Naive B cell (primary cell): ENCODE measurements around the gene HOMER2. TPM values are rescaled to one million over a fixed set of nuclear protein-coding genes. Genes with fewer than 3 reads are reported as not detected.

ENCODE experiments used
- ATAC-seq, 2 donors: fragments of 150-1000 bp; cut with Tn5 transposase; 2 replicates each; pipeline ENCODE4 v1.10.0; 2021; ENCODE audit warnings: low read depth in 2 of 2, mild to moderate bottlenecking in 2 of 2, moderate library complexity in 2 of 2
- DNase-seq: peaks from one replicate; pipeline ENCODE4 v3.0.0; 2022
- H3K27ac Mint-ChIP-seq, 6 donors: one replicate each; pipeline ENCODE4 v1.8.0; 2020 to 2022; ENCODE audit warnings: mild to moderate bottlenecking in 6 of 6, mixed read lengths in 6 of 6, moderate library complexity in 5 of 6, inconsistent platforms in 2 of 6
- H3K27me3 Mint-ChIP-seq, 3 donors: one replicate each; pipeline ENCODE4 v1.8.0; 2021 to 2022; ENCODE audit warnings: mixed read lengths in 3 of 3, mild to moderate bottlenecking in 1 of 3
- H3K36me3 Mint-ChIP-seq, 2 donors: one replicate each; pipeline ENCODE4 v1.8.0; 2020 to 2022; ENCODE audit warnings: mixed read lengths in 2 of 2, inconsistent platforms in 1 of 2, mild to moderate bottlenecking in 1 of 2
- H3K4me1 Mint-ChIP-seq, 3 donors: one replicate each; pipeline ENCODE4 v1.8.0; 2020 to 2022; ENCODE audit warnings: mixed read lengths in 3 of 3, inconsistent platforms in 1 of 3, mild to moderate bottlenecking in 1 of 3, moderate library complexity in 1 of 3
- H3K4me3 Mint-ChIP-seq, 8 donors: one replicate each; pipeline ENCODE4 v1.8.0; 2020 to 2022; ENCODE audit warnings: mild to moderate bottlenecking in 8 of 8, mixed read lengths in 8 of 8, moderate library complexity in 8 of 8, inconsistent platforms in 2 of 8
- H3K9me3 Mint-ChIP-seq, 7 donors: one replicate each; pipeline ENCODE4 v1.8.0; 2020 to 2022; ENCODE audit warnings: mixed read lengths in 7 of 7, mild to moderate bottlenecking in 5 of 7, inconsistent platforms in 2 of 7, moderate library complexity in 1 of 7
- polyA plus RNA-seq, 6 donors: library from polyadenylated mRNA; unstranded; fragments of 300-500 nt; fragmentation: Illumina TruSeq; gene quantifications; one replicate each; pipeline ENCODE4 v1.2.3, GENCODE V29; 2021; ENCODE audit warnings: low read depth in 6 of 6

The HOMER2 gene
- polyA plus RNA-seq, 6 donors from 2014 or later, result 3.0 to 11.6 (median 6.2) TPM

DNA sequence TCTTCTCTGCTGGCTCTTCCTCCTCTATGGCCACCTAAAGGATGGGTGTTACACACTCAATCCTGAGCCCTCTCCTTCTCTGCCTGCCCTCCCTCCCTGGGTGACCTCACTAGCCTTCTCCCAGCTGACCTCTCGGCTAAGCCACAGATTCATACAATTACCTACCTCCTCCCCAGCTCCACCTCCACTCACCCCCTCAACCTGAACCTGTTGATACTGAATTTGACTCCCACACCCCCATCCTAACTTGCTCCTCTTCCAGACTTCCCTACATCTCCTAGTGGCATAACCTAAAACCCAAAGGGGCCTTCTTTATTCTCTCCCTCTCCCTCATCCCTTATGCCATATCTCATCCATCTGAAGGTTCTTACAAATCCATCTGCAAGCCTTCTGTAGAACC, 17.1 kb downstream of the HOMER2 start:
- peaks cover 0 to 5% (median 2%) of the 10 kb centered on the region in 7 donors for H3K9me3 Mint-ChIP-seq
- DNase-seq, result no peak
- no peak overlapping the region for H3K4me3 Mint-ChIP-seq
- ATAC-seq, result no peak
- H3K27ac Mint-ChIP-seq, result peak overlapping the region in 1 of 6 donors; percentile 67
- peaks cover 14 to 18% (median 16%) of the 10 kb centered on the region in 3 donors for H3K4me1 Mint-ChIP-seq
- H3K27me3 Mint-ChIP-seq, result peaks cover 4 to 33% (median 21%) of the 10 kb centered on the region in 3 donors
- H3K36me3 Mint-ChIP-seq, result peaks cover 0 to 11% of the 10 kb centered on the region in 2 donors

DNA sequence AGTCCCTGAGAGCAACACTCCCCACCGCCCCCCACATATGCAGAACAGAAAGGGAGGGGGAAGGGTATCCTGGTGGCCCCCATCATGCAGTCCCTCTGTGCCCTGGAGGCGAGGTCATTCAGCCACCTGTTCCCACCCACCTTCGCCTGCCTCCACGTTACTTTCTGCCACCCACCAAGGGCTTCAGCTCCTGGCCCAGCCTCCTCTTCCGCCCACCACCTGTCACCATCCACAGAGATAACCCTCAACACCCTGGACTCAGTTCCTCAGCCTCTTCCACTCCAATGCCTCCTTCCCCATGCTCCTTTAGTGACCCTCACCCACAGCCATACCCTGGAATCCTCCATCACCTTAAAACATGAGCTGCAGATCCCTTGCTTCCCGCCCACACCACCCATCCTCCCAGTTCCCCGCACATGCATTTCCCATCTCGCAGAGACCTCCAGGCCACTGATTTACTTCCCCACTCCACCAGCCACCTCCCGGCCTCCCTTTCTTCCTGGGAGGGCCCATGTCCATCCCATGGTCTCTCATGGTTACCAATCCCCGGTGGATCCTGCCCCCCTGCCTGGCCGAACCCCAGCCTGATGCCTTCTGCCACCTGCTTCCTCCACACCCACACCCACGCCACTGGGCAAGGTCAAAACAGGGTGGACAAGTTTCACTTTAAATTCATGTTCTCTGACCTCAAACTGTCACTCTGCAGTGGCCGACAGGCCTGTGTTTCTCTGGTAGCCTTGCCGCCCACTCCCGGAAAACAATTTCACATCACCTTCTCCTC, 18.2 kb downstream of the HOMER2 start:
- no peak for ATAC-seq
- peaks cover 4 to 32% (median 21%) of the 10 kb centered on the region in 3 donors for H3K27me3 Mint-ChIP-seq
- no peak for DNase-seq

DNA sequence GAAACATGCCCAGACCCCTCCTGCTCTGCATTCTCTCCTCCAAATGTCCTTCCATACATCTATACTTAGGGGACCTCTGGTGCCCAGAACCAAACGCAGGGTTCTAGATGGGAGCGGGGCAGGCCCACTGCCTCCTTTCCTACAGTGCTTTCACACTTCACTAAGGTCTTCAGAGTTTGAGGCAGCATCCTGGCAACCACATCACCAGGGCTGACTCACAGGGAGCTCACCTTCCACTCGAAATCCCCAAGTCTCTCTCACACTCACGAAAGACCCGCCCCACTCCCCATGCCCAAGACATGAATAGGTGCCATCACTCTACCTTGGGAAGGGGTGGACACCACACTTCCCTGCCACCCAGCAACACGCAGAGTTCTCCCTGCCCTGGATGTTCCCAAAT, 18.9 kb downstream of the HOMER2 start:
- Mint-ChIP-seq H3K4me3 (no peak overlapping the region), H3K36me3 (peaks cover 0 to 5% of the 10 kb centered on the region in 2 donors), H3K9me3 (peaks cover 0 to 4% (median 0%) of the 10 kb centered on the region in 7 donors), H3K27ac (peak overlapping the region in 3 of 6 donors; percentile 1 to 49 (median 29)), H3K27me3 (peaks cover 0 to 25% (median 15%) of the 10 kb centered on the region in 3 donors), H3K4me1 (peaks cover 14 to 18% (median 16%) of the 10 kb centered on the region in 3 donors)
- DNase-seq (no peak), ATAC-seq (no peak)

More for the DNA sequence above, 18.2 kb downstream of the HOMER2 start:
- H3K4me3 Mint-ChIP-seq, result no peak overlapping the region
- peaks cover 14 to 18% (median 16%) of the 10 kb centered on the region in 3 donors for H3K4me1 Mint-ChIP-seq
- H3K9me3 Mint-ChIP-seq, result peaks cover 0 to 5% (median 2%) of the 10 kb centered on the region in 7 donors
- H3K27ac Mint-ChIP-seq, result peak overlapping the region in 3 of 6 donors; percentile 4 to 85 (median 49)
- H3K36me3 Mint-ChIP-seq, result peaks cover 0 to 11% of the 10 kb centered on the region in 2 donors

DNA sequence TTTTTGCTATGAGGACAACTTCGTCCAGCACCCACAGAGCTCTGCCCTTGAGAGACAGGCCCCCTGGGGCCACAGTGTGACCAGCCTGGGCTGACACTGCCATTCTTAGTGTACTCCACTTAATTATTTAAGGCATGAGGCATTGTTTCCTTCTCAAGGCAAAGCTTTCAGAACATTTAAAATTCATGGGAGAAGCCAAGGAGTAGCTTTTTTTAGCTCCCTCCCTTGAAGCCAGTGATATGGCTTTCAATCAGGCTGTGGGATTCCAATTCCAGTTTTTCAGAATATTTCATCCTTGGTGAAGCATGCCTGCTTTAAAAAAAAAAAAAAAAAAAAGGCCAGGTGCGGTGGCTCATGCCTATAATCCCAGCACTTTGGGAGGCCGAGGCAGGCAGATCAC, 21.3 kb downstream of the HOMER2 start:
- Mint-ChIP-seq H3K4me3 (no peak overlapping the region), H3K36me3 (no peaks in the 10 kb centered on the region), H3K9me3 (no peaks in the 10 kb centered on the region), H3K27ac (no peak overlapping the region), H3K4me1 (peaks cover 14 to 16% (median 14%) of the 10 kb centered on the region in 3 donors), H3K27me3 (peaks cover 0 to 18% (median 10%) of the 10 kb centered on the region in 3 donors)
- no peak for ATAC-seq
- DNase-seq, result no peak

DNA sequence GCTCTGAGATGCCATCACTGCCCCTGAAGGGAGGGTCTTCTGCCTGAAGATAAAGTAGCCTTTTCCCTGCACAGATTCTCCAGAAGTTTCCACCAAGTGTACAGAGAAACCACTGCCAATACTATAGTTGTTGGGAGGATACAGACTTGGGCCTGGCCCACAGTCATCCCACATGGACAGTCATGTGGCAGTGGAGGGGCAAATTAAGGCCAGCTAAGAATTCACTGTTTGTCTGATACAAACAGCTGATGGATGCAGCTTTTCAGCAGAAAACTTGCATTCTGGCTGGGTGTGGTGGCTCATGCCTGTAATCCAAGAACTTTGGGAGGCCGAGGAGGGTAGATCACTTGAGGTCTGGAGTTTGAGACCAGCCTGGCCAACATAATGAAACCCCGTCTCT, 22.1 kb downstream of the HOMER2 start:
- H3K36me3 Mint-ChIP-seq, result no peaks in the 10 kb centered on the region
- H3K4me1 Mint-ChIP-seq, result peaks cover 8 to 12% (median 11%) of the 10 kb centered on the region in 3 donors
- H3K9me3 Mint-ChIP-seq, result no peaks in the 10 kb centered on the region
- peaks cover 0 to 16% (median 11%) of the 10 kb centered on the region in 3 donors for H3K27me3 Mint-ChIP-seq
- no peak overlapping the region for H3K4me3 Mint-ChIP-seq
- H3K27ac Mint-ChIP-seq, result peak overlapping the region in 1 of 6 donors; percentile 8
- DNase-seq (no peak), ATAC-seq (no peak)

DNA sequence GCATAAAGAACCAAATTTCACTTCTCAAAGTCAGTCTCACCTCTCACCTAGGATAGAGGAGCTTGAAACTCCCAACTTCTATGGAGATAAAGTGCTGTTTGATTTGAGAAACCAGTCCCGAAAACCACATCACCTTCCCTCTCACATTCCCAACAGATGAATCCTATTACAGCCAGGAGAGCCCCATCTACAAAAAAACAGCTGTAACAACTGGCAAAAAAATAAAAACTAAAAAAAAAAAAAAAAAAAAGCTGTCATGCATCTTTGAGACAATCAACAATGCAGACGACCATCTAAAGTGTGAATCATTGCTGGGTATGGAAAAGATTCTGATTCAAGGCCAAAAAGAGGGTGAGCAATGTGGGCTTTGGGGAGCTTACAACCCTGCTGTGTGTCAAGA, 23.8 kb downstream of the HOMER2 start:
- ATAC-seq (no peak), DNase-seq (no peak)
- H3K4me3 Mint-ChIP-seq, result no peak overlapping the region
- H3K27ac Mint-ChIP-seq, result no peak overlapping the region
- H3K9me3 Mint-ChIP-seq, result no peaks in the 10 kb centered on the region
- H3K36me3 Mint-ChIP-seq, result no peaks in the 10 kb centered on the region
- H3K4me1 Mint-ChIP-seq, result peaks cover 0 to 6% (median 0%) of the 10 kb centered on the region in 3 donors
- H3K27me3 Mint-ChIP-seq, result peaks cover 0 to 6% (median 0%) of the 10 kb centered on the region in 3 donors

DNA sequence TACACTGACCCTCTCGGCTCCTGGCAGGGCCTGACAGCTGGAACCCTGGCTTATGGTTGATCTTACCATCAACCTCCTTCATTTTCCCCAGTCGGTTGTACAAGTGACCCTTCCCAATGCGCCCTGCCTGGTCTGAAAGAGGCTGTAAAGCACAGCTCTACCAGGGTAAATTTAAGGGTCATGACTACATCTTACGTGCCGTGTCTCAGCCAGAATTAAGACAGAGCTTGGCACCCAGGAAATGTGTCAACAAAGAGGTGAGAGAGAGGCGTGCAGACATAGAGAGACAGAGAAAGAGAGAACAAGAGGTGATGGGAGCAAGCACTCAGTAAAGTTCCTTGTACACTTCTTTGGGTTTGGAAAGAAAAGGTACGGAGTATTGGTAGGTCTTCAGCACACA, 28.8 kb downstream of the HOMER2 start:
- Mint-ChIP-seq H3K9me3 (no peaks in the 10 kb centered on the region), H3K27ac (no peak overlapping the region), H3K36me3 (no peaks in the 10 kb centered on the region), H3K27me3 (peaks cover 0 to 6% (median 3%) of the 10 kb centered on the region in 3 donors), H3K4me1 (peaks cover 0 to 3% (median 0%) of the 10 kb centered on the region in 3 donors), H3K4me3 (no peak overlapping the region)
- ATAC-seq, result no peak
- DNase-seq, result no peak

DNA sequence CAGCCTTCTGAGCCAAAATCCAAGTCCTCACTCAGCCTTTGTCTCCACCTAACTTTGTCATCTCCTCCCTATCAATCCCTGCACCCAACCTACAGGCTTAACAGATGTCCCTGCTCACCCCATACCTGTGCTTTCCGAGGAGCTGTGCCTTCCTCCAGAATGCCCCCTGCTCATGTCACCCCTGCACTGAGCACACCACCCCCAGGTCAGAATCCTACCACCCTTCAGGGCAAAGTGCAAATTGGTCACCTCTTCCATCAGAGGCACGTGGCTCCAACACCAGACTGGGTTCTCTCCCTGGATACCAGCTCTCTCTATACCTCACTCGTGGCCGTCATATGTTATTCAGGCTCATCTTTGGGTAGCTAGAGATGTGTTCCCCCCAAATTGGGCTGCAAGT, 29.8 kb downstream of the HOMER2 start:
- Mint-ChIP-seq H3K9me3 (no peaks in the 10 kb centered on the region), H3K4me3 (peak overlapping the region in 1 of 8 donors; percentile 31), H3K27ac (peak overlapping the region in 1 of 6 donors; percentile 35), H3K36me3 (no peaks in the 10 kb centered on the region), H3K4me1 (peaks cover 0 to 3% (median 0%) of the 10 kb centered on the region in 3 donors), H3K27me3 (peaks cover 0 to 6% (median 3%) of the 10 kb centered on the region in 3 donors)
- DNase-seq, result no peak
- no peak for ATAC-seq

DNA sequence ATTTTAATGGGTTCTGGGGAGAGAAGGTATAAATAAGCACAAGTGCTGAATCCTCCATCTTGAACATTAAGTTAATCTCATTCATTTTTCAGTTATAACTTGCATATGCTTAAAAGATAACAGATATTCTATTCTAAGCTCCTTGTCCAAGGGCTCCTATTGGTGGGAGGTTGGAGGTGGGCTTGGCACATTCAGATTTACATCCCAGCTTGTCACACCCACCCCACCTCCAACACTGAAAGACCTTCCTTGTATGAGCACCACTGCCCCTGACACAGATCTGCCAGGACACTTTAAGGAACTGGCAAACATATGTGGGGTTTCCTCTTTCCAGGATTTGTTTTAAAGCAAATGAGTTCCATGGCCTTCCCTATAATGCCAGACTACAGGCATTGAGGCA, 30.6 kb downstream of the HOMER2 start:
- peaks cover 0 to 6% (median 3%) of the 10 kb centered on the region in 3 donors for H3K27me3 Mint-ChIP-seq
- ATAC-seq, result no peak
- peaks cover 0 to 3% (median 0%) of the 10 kb centered on the region in 3 donors for H3K4me1 Mint-ChIP-seq
- H3K27ac Mint-ChIP-seq, result no peak overlapping the region
- DNase-seq, result no peak
- H3K36me3 Mint-ChIP-seq, result no peaks in the 10 kb centered on the region
- no peaks in the 10 kb centered on the region for H3K9me3 Mint-ChIP-seq
- H3K4me3 Mint-ChIP-seq, result no peak overlapping the region

DNA sequence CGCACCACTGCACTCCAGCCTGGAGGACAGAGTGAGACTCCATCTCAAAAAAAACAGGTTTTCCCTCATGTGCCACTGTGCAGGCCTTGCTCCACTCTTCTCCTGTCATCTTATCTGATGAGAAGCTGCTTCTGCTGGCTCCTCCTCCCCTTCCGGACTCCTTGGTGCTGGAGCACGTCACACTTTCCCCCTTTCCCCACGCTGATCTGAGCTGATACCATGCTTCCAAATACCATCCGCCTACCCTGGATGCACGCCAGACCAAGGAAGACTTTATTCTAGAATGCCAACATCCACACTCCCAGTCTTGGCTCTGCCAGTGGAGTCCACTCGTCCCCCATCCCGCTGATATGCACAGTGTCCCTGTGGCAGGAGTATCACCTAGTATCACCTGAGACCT, 31.3 kb downstream of the HOMER2 start:
- H3K36me3 Mint-ChIP-seq, result no peaks in the 10 kb centered on the region
- no peak for DNase-seq
- peaks cover 0 to 6% (median 3%) of the 10 kb centered on the region in 3 donors for H3K27me3 Mint-ChIP-seq
- no peak for ATAC-seq
- no peak overlapping the region for H3K4me3 Mint-ChIP-seq
- no peaks in the 10 kb centered on the region for H3K9me3 Mint-ChIP-seq
- H3K4me1 Mint-ChIP-seq, result peaks cover 0 to 3% (median 0%) of the 10 kb centered on the region in 3 donors
- H3K27ac Mint-ChIP-seq, result no peak overlapping the region

DNA sequence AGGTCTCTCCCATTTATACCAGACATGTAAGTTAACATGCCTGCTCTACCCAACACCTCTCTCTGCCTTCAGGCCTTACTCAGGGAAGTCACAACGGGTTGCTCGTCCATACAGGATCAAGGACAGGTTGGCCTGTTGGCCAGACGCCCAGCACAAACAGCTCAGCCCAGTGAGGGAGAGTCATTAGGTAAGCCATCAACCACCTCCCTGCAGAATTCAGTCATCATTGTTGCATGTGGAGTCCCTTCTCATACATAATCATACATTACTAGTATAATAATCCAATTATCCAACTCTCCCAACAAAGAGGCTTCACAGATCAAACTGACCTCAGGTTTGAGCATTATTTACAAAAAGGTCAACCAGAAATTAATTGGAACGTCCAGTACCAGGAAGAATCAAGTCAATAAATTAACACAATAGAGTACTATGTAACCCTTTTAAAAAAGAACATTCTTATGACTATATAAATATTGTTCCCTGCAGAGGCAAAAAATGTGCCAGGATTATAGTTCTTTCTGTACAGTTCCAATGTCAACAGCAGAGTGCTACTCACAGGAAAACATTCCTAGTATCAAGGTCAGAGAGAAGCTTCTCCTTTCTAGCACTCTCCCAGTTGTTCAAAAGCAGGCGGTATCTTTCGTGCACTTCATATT, 33.2 kb downstream of the HOMER2 start:
- Mint-ChIP-seq H3K4me3 (no peak overlapping the region), H3K4me1 (peaks cover 0 to 3% (median 0%) of the 10 kb centered on the region in 3 donors)
- ATAC-seq, result no peak

DNA sequence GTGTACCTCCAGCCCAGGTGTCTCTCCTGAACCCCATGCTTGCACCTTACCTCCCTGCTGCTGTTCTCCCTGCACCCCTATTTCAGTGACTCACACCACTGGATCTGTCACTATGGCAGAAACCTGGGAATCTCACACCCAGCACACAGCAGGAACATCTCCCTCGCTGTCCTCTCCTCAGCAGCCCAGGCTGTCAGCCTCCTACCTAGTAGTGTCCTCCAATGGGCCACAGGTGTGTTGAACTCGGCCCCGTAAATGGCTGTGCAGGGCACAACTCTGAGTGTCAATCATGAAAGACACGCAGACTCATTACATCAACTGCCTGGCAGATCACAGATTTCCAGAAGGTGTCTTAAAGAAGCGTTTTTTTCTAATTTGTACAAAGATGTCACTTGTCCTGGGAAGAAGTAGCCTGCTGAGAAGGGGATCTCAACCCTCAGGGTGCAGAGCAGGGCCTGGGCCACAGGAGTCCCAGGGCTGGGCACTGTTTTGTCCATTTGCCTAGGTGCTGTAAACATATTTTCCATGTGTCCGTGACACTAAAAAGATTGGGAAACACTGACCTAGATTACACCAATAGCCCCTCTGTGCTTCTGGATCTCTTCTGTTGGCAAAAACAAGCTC, 33.8 kb downstream of the HOMER2 start:
- no peaks in the 10 kb centered on the region for H3K9me3 Mint-ChIP-seq
- H3K4me1 Mint-ChIP-seq, result peaks cover 0 to 3% (median 0%) of the 10 kb centered on the region in 3 donors
- no peak overlapping the region for H3K4me3 Mint-ChIP-seq
- DNase-seq (no peak), ATAC-seq (no peak)
- peaks cover 0 to 3% (median 0%) of the 10 kb centered on the region in 3 donors for H3K27me3 Mint-ChIP-seq
- no peaks in the 10 kb centered on the region for H3K36me3 Mint-ChIP-seq
- no peak overlapping the region for H3K27ac Mint-ChIP-seq

More for the DNA sequence above, 33.2 kb downstream of the HOMER2 start:
- DNase-seq, result no peak
- H3K36me3 Mint-ChIP-seq, result no peaks in the 10 kb centered on the region
- H3K27ac Mint-ChIP-seq, result no peak overlapping the region
- H3K27me3 Mint-ChIP-seq, result peaks cover 0 to 3% (median 0%) of the 10 kb centered on the region in 3 donors
- no peaks in the 10 kb centered on the region for H3K9me3 Mint-ChIP-seq

DNA sequence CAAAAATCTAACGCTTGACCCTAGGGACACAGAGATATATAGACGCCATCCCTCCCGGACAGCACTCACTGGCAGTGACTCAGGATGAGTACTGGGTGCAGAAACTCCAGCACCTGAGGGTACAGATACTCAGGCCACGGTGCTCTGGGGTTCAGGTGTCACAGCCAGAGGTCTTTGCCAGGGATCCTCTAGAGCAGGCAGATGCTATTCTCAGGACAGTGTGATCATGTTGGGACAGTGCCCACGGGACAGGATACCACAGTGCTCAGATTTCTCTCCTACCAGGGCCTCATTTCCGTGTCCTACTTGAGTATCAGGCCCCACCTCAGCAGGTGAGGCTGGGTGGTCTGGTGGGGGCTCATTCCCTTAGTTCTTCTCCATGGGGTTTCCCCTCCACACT, 34.4 kb downstream of the HOMER2 start:
- DNase-seq (no peak), ATAC-seq (no peak)
- no peak overlapping the region for H3K27ac Mint-ChIP-seq
- peaks cover 0 to 3% (median 0%) of the 10 kb centered on the region in 3 donors for H3K27me3 Mint-ChIP-seq
- H3K9me3 Mint-ChIP-seq, result no peaks in the 10 kb centered on the region
- H3K36me3 Mint-ChIP-seq, result no peaks in the 10 kb centered on the region
- no peak overlapping the region for H3K4me3 Mint-ChIP-seq
- H3K4me1 Mint-ChIP-seq, result peaks cover 0 to 3% (median 0%) of the 10 kb centered on the region in 3 donors
